ENCODE measurements around the gene G6PC2.

The G6PC2 gene

GRCh38 chr2:168944065-168944464 lies 43.0 kb downstream of the G6PC2 start:
- in situ Hi-C loops (cut with MboI; ENCODE audit: low sequenced_read_pairs), result no loop called here

DNA sequence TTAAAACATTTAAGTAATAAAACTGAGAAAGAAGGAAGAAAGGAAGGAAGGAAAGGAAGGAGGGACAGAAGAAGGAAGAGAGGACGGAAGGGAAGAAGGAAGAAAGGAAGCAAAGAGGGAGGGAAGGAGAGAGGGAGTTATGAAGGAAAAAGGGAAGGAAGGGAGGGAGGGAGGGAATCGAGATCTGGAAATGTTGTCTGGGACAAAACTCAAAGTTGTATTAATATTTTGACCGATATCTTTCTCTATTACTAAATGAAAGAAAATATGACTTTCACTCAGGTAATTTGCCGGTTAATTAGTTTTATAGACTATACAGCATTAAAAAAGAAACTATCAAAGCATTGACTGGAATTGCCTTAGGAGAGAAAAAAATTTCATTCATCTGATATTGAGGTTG lies 44.4 kb downstream of the G6PC2 start:
- in situ Hi-C loops (cut with MboI; ENCODE audit: low sequenced_read_pairs), result no loop called here

DNA sequence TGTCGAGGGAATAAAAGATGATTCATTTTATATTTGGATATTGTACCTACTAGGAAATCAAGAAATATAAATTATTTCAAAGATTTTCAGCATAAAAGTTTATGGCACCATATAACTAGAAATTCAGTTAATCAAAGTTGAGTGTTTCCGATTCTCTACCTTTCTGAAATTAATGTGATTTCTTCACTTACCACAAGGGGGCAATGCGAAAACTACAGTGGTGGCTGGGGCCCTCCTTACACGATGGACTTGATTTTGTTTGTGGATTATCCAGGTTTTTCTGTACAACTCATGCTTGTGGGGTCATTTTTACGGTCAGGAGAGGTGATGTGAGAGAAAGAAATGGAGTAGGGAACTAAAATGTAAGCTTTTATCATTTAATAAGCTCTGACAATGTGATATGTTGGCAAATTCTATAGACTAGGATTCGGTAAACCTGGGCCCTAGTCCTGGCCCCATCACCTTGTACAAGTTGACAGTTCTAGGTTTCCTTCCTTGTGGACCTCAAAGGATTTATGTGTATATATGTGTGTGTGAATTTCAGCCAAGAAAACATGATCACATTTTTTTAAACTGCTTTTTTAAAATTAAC lies 47.6 kb downstream of the G6PC2 start:
- in situ Hi-C loops (cut with MboI; ENCODE audit: low sequenced_read_pairs), result no loop called here

GRCh38 chr2:168949324-168949723 lies 48.2 kb downstream of the G6PC2 start:
- in situ Hi-C loops (cut with MboI; ENCODE audit: low sequenced_read_pairs), result no loop called here

GRCh38 chr2:168951871-168952270 lies 50.8 kb downstream of the G6PC2 start:
- in situ Hi-C loops (cut with MboI; ENCODE audit: low sequenced_read_pairs), result loop anchor here (25.0 kb wide), 1 partner anchor 160 kb away; no protein-coding TSS in a partner anchor

- in situ Hi-C loops (cut with MboI; ENCODE audit: low sequenced_read_pairs), result loop anchor here (25.0 kb wide), 1 partner anchor 160 kb away; no protein-coding TSS in a partner anchor
These were observed 51.3 kb downstream of the G6PC2 start for GRCh38 chr2:168952424-168952823.

DNA sequence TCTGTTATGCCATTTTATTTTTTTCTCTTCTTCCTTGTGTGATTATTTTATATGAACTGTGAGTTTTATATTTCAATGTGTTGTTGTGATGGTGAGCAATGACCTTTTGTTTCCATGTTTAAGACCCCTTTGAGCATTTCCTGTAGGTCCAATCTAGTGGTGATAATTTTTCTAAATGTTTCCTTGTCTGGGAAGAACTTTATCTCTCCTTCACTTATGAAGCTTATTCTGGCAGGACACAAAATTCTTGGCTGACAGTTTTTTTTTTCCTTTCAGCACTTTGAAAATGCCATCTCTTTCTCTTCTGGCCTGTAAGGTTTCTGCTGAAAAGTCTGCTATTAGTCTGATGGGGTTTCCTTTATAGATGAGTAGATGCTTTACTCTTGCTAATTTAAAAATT lies 53.2 kb downstream of the G6PC2 start:
- in situ Hi-C loops (cut with MboI; ENCODE audit: low sequenced_read_pairs), result loop anchor here (25.0 kb wide), 1 partner anchor 158 kb away; no protein-coding TSS in a partner anchor

DNA sequence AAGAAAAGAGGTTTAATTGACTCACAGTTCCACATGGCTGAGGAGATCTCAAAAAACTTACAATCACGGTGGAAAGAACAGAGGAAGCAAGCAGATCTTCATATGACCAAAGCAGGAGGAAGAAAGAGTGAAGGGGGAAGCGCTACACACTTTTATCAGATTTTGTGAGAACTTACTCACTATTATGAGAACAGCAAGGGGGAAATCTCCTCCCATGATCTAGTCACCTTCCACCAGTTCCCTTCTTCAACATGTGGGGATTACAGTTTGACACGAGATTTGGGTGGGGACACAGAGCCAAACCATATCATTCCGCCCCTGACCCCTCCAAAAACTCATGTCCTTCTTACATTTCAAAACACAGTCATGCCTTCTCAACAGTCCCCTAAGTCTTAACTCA lies 54.2 kb downstream of the G6PC2 start:
- in situ Hi-C loops (cut with MboI; ENCODE audit: low sequenced_read_pairs), result loop anchor here (25.0 kb wide), 1 partner anchor 157 kb away; no protein-coding TSS in a partner anchor

- in situ Hi-C loops (cut with MboI; ENCODE audit: low sequenced_read_pairs), result loop anchor here (25.0 kb wide), 1 partner anchor 156 kb away; no protein-coding TSS in a partner anchor
These were observed 55.3 kb downstream of the G6PC2 start for GRCh38 chr2:168956392-168956791.
